Liver (tissue), 9 donors: ENCODE results near the gene BTBD9. TPM values are rescaled to one million over a fixed set of nuclear protein-coding genes. Genes with fewer than 3 reads are reported as not detected.

Source experiments
- DNase-seq: peaks from one replicate; pipeline ENCODE4 v3.0.0-alpha.2; 2017; ENCODE audit warnings: low spot score
- H3K27ac ChIP-seq, 2 donors: one replicate each; pipeline ENCODE4 v1.7.0; 2013; ENCODE audit warnings: inconsistent platforms in 2 of 2, low read length in 2 of 2, control low read depth in 1 of 2, low read depth in 1 of 2, mild to moderate bottlenecking in 1 of 2
- H3K27me3 ChIP-seq, 4 donors: one replicate each; pipeline versions ENCODE4 v1.6.1 to v1.7.0; 2013; ENCODE audit warnings: low read length in 3 of 4, inconsistent platforms in 1 of 4, mild to moderate bottlenecking in 1 of 4, moderate library complexity in 1 of 4; ENCODE audit not compliant: control insufficient read depth in 4 of 4, insufficient read depth in 4 of 4
- H3K36me3 ChIP-seq, 4 donors: one replicate each; pipeline versions ENCODE4 v1.6.1 to v1.7.0; 2013; ENCODE audit warnings: low read length in 3 of 4, mild to moderate bottlenecking in 3 of 4, low read depth in 1 of 4, moderate library complexity in 1 of 4; ENCODE audit not compliant: control insufficient read depth in 4 of 4, insufficient read depth in 3 of 4
- H3K4me1 ChIP-seq, 4 donors: one replicate each; pipeline versions ENCODE4 v1.6.1 to v1.7.0; 2013; ENCODE audit warnings: low read length in 3 of 4, mild to moderate bottlenecking in 3 of 4, moderate library complexity in 1 of 4; ENCODE audit not compliant: control insufficient read depth in 4 of 4, insufficient read depth in 4 of 4
- H3K4me3 ChIP-seq, 3 donors: one replicate each; pipeline versions ENCODE4 v1.6.1 to v1.7.0; 2013; ENCODE audit warnings: low read length in 3 of 3, control low read depth in 1 of 3, low read depth in 1 of 3, mild to moderate bottlenecking in 1 of 3
- H3K9ac ChIP-seq, 2 donors: one replicate each; pipeline ENCODE4 v1.7.0; 2013; ENCODE audit warnings: low read length in 2 of 2, mild to moderate bottlenecking in 2 of 2, moderate library complexity in 2 of 2, control low read depth in 1 of 2, low read depth in 1 of 2
- H3K9me3 ChIP-seq, 4 donors: one replicate each; pipeline versions ENCODE4 v1.6.1 to v1.7.0; 2013; ENCODE audit warnings: low read length in 3 of 4; ENCODE audit not compliant: control insufficient read depth in 4 of 4
- ATF3 ChIP-seq: IDR thresholded peaks from 2 replicates; pipeline ENCODE4 v1.6.1; 2016; ENCODE audit warnings: antibody characterized with exemption
- EGR1 ChIP-seq, 2 donors: IDR thresholded peaks; 2 replicates each; pipeline ENCODE4 v1.6.1; 2016 to 2018; ENCODE audit warnings: antibody characterized with exemption in 2 of 2, low read depth in 2 of 2
- FOXA1 ChIP-seq: IDR thresholded peaks from 2 replicates; pipeline ENCODE4 v1.6.1; 2016; ENCODE audit warnings: antibody characterized with exemption
- FOXA2 ChIP-seq: IDR thresholded peaks from 2 replicates; pipeline ENCODE4 v1.6.1; 2016; ENCODE audit warnings: antibody characterized with exemption
- GABPA ChIP-seq, 2 donors: IDR thresholded peaks in 1 of 2; conservative IDR thresholded peaks in 1 of 2; 2 replicates each; pipeline ENCODE4 v1.6.1; 2016; ENCODE audit warnings: antibody characterized with exemption in 2 of 2, mild to moderate bottlenecking in 1 of 2, moderate library complexity in 1 of 2
- HNF4A ChIP-seq, 2 donors: conservative IDR thresholded peaks; 2 replicates each; pipeline ENCODE4 v1.6.1; 2016; ENCODE audit warnings: antibody characterized with exemption in 2 of 2, mild to moderate bottlenecking in 2 of 2
- HNF4G ChIP-seq: IDR thresholded peaks from 2 replicates; pipeline ENCODE4 v1.6.1; 2016; ENCODE audit warnings: antibody characterized with exemption
- JUND ChIP-seq, 2 donors: IDR thresholded peaks; 2 replicates each; pipeline ENCODE4 v1.6.1; 2016; ENCODE audit warnings: antibody characterized with exemption in 2 of 2
- NR2F2 ChIP-seq: IDR thresholded peaks from 2 replicates; pipeline ENCODE4 v1.6.1; 2016; ENCODE audit warnings: antibody characterized with exemption
- RAD21 ChIP-seq, 2 donors: IDR thresholded peaks; 2 replicates each; pipeline ENCODE4 v1.6.1; 2016; ENCODE audit warnings: antibody characterized with exemption in 2 of 2, mild to moderate bottlenecking in 2 of 2
- RXRA ChIP-seq, 2 donors: IDR thresholded peaks; 2 replicates each; pipeline ENCODE4 v1.6.1; 2017 to 2018; ENCODE audit warnings: antibody characterized with exemption in 2 of 2, mild to moderate bottlenecking in 1 of 2
- TAF1 ChIP-seq: conservative IDR thresholded peaks from 2 replicates; pipeline ENCODE4 v1.6.1; 2016; ENCODE audit warnings: antibody characterized with exemption, mild to moderate bottlenecking
- YY1 ChIP-seq: IDR thresholded peaks from 2 replicates; pipeline ENCODE4 v1.6.1; 2016; ENCODE audit warnings: antibody characterized with exemption, mild to moderate bottlenecking
- WGBS: extraction: QIAGEN DNeasy Blood & Tissue Kit; methylation state at CpG from one replicate; pipeline ENCODE4 v1.1.7; 2013; 5-methylcytosine and 5-hydroxymethylcytosine counted together
- polyA plus RNA-seq, 2 donors: library from polyadenylated mRNA; stranded (reverse) in 1 of 2; unstranded in 1 of 2; fragments of 200-250 nt in 1 of 2; fragments of >200 nt in 1 of 2; fragmentation: Nextera tagmentation in 1 of 2; extraction: Ambion mirVana in 1 of 2; gene quantifications; one replicate each; pipeline versions ENCODE4 v1.2.1 to v1.2.3, GENCODE V29; 2013 to 2015
- total RNA-seq, 2 donors: library from RNA; depleted of rRNA; stranded (reverse); fragments of >200 nt; gene quantifications; one replicate each; pipeline ENCODE4 v1.2.3, GENCODE V29; 2014
- TF ChIP-seq, protein P1 (sequence below): IDR thresholded peaks from 2 replicates; pipeline ENCODE4 v1.6.1; 2016; ENCODE audit warnings: antibody characterized with exemption
- TF ChIP-seq, protein P2 (sequence below): IDR thresholded peaks from 2 replicates; pipeline ENCODE4 v1.6.1; 2016; ENCODE audit warnings: antibody characterized with exemption, mild to moderate bottlenecking
- TF ChIP-seq, protein P3 (sequence below): IDR thresholded peaks from 2 replicates; pipeline ENCODE4 v1.6.1; 2016; ENCODE audit warnings: antibody characterized with exemption
- TF ChIP-seq, protein P4 (sequence below): fragments of 150-350 bp; IDR thresholded peaks from 2 replicates; pipeline ENCODE4 v1.5.1; 2017; ENCODE audit warnings: improper control_type of control experiment, low read depth, low read length; ENCODE audit not compliant: missing input control
- donor health status: healthy.
- donor health status: healthy.
- donor health status: healthy.
- donor health status: healthy.
- donor health status: healthy.

Gene BTBD9
- total and polyA plus RNA-seq, 4 donors, result 2.0 to 12.4 (median 5.7) TPM

GRCh38 chr6:38501931-38502330 lies 137.8 kb downstream of the BTBD9 start:
- Histone ChIP-seq H3K4me1 (peaks cover 0 to 2% (median 0%) of the 10 kb centered on the region in 4 donors), H3K9me3 (no peaks in the 10 kb centered on the region), H3K27me3 (no peaks in the 10 kb centered on the region), H3K36me3 (no peaks in the 10 kb centered on the region), H3K27ac (no peak overlapping the region), H3K9ac (no peak overlapping the region), H3K4me3 (no peak overlapping the region)
- DNase-seq, result no peak
- 100% methylated on average over 1 of the region's 1 CpG for WGBS
- TF ChIP-seq JUND (IDR thresholded peaks at IDR 0.05) (no peak), GABPA (IDR thresholded peaks at IDR 0.05 in 1 of 2, conservative IDR thresholded peaks at IDR 0.05 in 1 of 2) (no peak)

DNA sequence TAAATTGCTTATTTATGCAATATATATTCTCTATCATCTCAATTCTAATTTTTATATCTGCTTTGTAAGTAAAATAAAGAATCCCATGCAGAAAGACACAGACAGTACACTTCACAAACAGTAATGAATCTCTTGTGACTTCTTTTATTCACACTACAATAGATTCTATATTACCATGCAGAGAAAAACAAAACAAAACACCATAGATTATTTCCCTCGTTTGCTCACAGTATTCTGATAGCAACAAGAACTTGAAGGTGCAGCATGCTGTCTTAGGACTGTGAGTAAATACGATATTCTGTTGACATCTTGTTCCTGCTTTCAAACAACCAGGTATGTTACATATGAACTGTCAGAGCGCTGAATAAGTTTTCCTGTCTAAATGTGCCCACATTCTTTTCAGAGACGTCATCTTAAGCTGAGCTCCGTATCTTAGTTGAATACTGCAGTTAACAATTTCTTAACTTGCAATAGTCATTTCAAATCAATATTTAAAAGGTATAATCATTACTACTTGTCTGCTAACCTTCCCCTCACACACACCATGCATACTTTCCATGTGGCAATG lies 140.1 kb downstream of the BTBD9 start:
- no peak for DNase-seq
- WGBS, result 74% methylated on average over 5 of the region's 5 CpGs
- Histone ChIP-seq H3K27me3 (no peaks in the 10 kb centered on the region), H3K9ac (no peak overlapping the region), H3K27ac (no peak overlapping the region), H3K4me1 (no peaks in the 10 kb centered on the region), H3K36me3 (no peaks in the 10 kb centered on the region), H3K9me3 (no peaks in the 10 kb centered on the region), H3K4me3 (no peak overlapping the region)
- TF ChIP-seq NR2F2, result no peak
- no peak for TF ChIP-seq YY1
- TF ChIP-seq RXRA (IDR thresholded peaks at IDR 0.05), result no peak
- TF ChIP-seq, protein P1, sequence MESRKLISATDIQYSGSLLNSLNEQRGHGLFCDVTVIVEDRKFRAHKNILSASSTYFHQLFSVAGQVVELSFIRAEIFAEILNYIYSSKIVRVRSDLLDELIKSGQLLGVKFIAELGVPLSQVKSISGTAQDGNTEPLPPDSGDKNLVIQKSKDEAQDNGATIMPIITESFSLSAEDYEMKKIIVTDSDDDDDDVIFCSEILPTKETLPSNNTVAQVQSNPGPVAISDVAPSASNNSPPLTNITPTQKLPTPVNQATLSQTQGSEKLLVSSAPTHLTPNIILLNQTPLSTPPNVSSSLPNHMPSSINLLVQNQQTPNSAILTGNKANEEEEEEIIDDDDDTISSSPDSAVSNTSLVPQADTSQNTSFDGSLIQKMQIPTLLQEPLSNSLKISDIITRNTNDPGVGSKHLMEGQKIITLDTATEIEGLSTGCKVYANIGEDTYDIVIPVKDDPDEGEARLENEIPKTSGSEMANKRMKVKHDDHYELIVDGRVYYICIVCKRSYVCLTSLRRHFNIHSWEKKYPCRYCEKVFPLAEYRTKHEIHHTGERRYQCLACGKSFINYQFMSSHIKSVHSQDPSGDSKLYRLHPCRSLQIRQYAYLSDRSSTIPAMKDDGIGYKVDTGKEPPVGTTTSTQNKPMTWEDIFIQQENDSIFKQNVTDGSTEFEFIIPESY, result no peak
- TF ChIP-seq, protein P2, sequence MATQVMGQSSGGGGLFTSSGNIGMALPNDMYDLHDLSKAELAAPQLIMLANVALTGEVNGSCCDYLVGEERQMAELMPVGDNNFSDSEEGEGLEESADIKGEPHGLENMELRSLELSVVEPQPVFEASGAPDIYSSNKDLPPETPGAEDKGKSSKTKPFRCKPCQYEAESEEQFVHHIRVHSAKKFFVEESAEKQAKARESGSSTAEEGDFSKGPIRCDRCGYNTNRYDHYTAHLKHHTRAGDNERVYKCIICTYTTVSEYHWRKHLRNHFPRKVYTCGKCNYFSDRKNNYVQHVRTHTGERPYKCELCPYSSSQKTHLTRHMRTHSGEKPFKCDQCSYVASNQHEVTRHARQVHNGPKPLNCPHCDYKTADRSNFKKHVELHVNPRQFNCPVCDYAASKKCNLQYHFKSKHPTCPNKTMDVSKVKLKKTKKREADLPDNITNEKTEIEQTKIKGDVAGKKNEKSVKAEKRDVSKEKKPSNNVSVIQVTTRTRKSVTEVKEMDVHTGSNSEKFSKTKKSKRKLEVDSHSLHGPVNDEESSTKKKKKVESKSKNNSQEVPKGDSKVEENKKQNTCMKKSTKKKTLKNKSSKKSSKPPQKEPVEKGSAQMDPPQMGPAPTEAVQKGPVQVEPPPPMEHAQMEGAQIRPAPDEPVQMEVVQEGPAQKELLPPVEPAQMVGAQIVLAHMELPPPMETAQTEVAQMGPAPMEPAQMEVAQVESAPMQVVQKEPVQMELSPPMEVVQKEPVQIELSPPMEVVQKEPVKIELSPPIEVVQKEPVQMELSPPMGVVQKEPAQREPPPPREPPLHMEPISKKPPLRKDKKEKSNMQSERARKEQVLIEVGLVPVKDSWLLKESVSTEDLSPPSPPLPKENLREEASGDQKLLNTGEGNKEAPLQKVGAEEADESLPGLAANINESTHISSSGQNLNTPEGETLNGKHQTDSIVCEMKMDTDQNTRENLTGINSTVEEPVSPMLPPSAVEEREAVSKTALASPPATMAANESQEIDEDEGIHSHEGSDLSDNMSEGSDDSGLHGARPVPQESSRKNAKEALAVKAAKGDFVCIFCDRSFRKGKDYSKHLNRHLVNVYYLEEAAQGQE, result no peak
- TF ChIP-seq FOXA2, result no peak
- no peak for TF ChIP-seq HNF4A (conservative IDR thresholded peaks at IDR 0.05)
- TF ChIP-seq, protein P3, sequence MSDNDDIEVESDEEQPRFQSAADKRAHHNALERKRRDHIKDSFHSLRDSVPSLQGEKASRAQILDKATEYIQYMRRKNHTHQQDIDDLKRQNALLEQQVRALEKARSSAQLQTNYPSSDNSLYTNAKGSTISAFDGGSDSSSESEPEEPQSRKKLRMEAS, result no peak
- no peak for TF ChIP-seq FOXA1
- no peak for TF ChIP-seq HNF4G
- TF ChIP-seq GABPA (IDR thresholded peaks at IDR 0.05 in 1 of 2, conservative IDR thresholded peaks at IDR 0.05 in 1 of 2), result no peak
- TF ChIP-seq ATF3, result no peak
- no peak for TF ChIP-seq RAD21 (IDR thresholded peaks at IDR 0.05)
- no peak for TF ChIP-seq TAF1
- no peak for TF ChIP-seq EGR1 (IDR thresholded peaks at IDR 0.05; ENCODE audit: low read depth in 2 of 2)
- TF ChIP-seq, protein P4, sequence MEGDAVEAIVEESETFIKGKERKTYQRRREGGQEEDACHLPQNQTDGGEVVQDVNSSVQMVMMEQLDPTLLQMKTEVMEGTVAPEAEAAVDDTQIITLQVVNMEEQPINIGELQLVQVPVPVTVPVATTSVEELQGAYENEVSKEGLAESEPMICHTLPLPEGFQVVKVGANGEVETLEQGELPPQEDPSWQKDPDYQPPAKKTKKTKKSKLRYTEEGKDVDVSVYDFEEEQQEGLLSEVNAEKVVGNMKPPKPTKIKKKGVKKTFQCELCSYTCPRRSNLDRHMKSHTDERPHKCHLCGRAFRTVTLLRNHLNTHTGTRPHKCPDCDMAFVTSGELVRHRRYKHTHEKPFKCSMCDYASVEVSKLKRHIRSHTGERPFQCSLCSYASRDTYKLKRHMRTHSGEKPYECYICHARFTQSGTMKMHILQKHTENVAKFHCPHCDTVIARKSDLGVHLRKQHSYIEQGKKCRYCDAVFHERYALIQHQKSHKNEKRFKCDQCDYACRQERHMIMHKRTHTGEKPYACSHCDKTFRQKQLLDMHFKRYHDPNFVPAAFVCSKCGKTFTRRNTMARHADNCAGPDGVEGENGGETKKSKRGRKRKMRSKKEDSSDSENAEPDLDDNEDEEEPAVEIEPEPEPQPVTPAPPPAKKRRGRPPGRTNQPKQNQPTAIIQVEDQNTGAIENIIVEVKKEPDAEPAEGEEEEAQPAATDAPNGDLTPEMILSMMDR, result no peak
